DOHH2 (cell line): ENCODE results near the gene STMN3.

Experiments used
- CTCF ChIP-seq: fragments of 200-600 bp; sonication (generic); IDR thresholded peaks from one replicate; pipeline ENCODE4 v1.5.1; 2014; ENCODE audit warnings: antibody characterized with exemption, mild to moderate bottlenecking, low read depth, low read length; ENCODE audit not compliant: poor library complexity, severe bottlenecking
- EZH2phosphoT487 ChIP-seq: fragments of 200-600 bp; sonication (generic); IDR thresholded peaks from 2 replicates; pipeline ENCODE4 v1.6.1; 2017; ENCODE audit warnings: borderline replicate concordance, mild to moderate bottlenecking, antibody characterized with exemption, low read length, moderate library complexity, mixed read lengths

GRCh38 chr20:63691711-63692435, 38.6 kb upstream of the STMN3 start:
- no peak for TF ChIP-seq CTCF
- TF ChIP-seq EZH2phosphoT487: no peak
